Endodermal cell (in vitro differentiated cells): ENCODE results near the gene LRRIQ1. TPM values are rescaled to one million over a fixed set of nuclear protein-coding genes. Genes with fewer than 3 reads are reported as not detected.
"Not testable (repeated sequence)": the region's sequence is repeated elsewhere in the genome, so short reads cannot be mapped to it uniquely, and the experiment has no call there.

ENCODE experiments used
- DNase-seq: peaks from one replicate; pipeline ENCODE4 v3.0.0-alpha.2; 2017
- H3K27ac ChIP-seq: 2 replicates; pipeline ENCODE4 v1.5.1; 2013; ENCODE audit warnings: mild to moderate bottlenecking, low read depth, low read length, moderate library complexity
- H3K27me3 ChIP-seq: 2 replicates; pipeline ENCODE4 v1.6.1; 2013; ENCODE audit warnings: mild to moderate bottlenecking, low read length, moderate library complexity; ENCODE audit not compliant: insufficient read depth, control insufficient read depth, poor library complexity, severe bottlenecking
- H3K36me3 ChIP-seq: 2 replicates; pipeline ENCODE4 v1.7.0; 2013; ENCODE audit warnings: mild to moderate bottlenecking, low read length, moderate library complexity; ENCODE audit not compliant: control insufficient read depth, insufficient read depth
- H3K4me1 ChIP-seq: one replicate; pipeline ENCODE4 v1.7.0; 2013; ENCODE audit warnings: low read length; ENCODE audit not compliant: control insufficient read depth, insufficient read depth
- H3K4me3 ChIP-seq: 2 replicates; pipeline ENCODE4 v1.5.1; 2013; ENCODE audit warnings: mild to moderate bottlenecking, low read length, moderate library complexity
- H3K9ac ChIP-seq: 2 replicates; pipeline ENCODE4 v1.6.1; 2013; ENCODE audit warnings: mild to moderate bottlenecking, low read length, moderate library complexity; ENCODE audit not compliant: poor library complexity, severe bottlenecking; ENCODE audit errors: extremely low read depth
- H3K9me3 ChIP-seq: 2 replicates; pipeline ENCODE4 v1.6.1; 2013; ENCODE audit warnings: mild to moderate bottlenecking, low read length, moderate library complexity; ENCODE audit not compliant: control insufficient read depth
- H3K27ac Mint-ChIP-seq: 2 replicates; pipeline ENCODE4 v1.8.0; 2020; ENCODE audit warnings: mixed read lengths
- H3K27me3 Mint-ChIP-seq: 2 replicates; pipeline ENCODE4 v1.8.0; 2021; ENCODE audit warnings: mild to moderate bottlenecking, mixed read lengths; ENCODE audit not compliant: insufficient read depth
- H3K36me3 Mint-ChIP-seq: 2 replicates; pipeline ENCODE4 v1.8.0; 2020; ENCODE audit warnings: low read depth, mixed read lengths
- H3K4me1 Mint-ChIP-seq: 2 replicates; pipeline ENCODE4 v1.8.0; 2020; ENCODE audit warnings: mixed read lengths
- H3K4me3 Mint-ChIP-seq: 2 replicates; pipeline ENCODE4 v1.8.0; 2020; ENCODE audit warnings: mild to moderate bottlenecking, moderate library complexity, mixed read lengths
- H3K9me3 Mint-ChIP-seq: 2 replicates; pipeline ENCODE4 v1.8.0; 2020; ENCODE audit warnings: mild to moderate bottlenecking, mixed read lengths
- CTCF ChIP-seq: fragments of 200-600 bp; sonication (generic); conservative IDR thresholded peaks from 2 replicates; pipeline ENCODE4 v1.5.0; 2021; ENCODE audit warnings: antibody characterized with exemption, mild to moderate bottlenecking
- WGBS, 2 experiments: methylation state at CpG; one replicate each; pipeline versions ENCODE4 v1.1.5 to v1.1.7; 2013; ENCODE audit warnings: missing lambda C conversion rate in 2 of 2, mixed read lengths in 1 of 2; ENCODE audit not compliant: insufficient coverage in 1 of 2, insufficient read length in 1 of 2; 5-methylcytosine and 5-hydroxymethylcytosine counted together
- total RNA-seq, 2 donors: library from RNA; stranded (reverse); fragmentation: NEBNext Ultra II Directional in 1 of 2; extraction: Animal tissue kit (Norgen Biotek cat#: 25700) in 1 of 2; gene quantifications; 2 replicates in 1 of 2; 3 replicates in 1 of 2; pipeline ENCODE4 v1.2.1, GENCODE V29; 2021

The LRRIQ1 gene
- total RNA-seq, 2 donors from 2014 or later, result 2.9 to 6.2 TPM

GRCh38 chr12:85190728-85191127 is 154.6 kb downstream of the LRRIQ1 start:
- WGBS, 2 experiments, result 92% methylated on average over 2 of the region's 2 CpGs; no CpG with 5 or more reads in 1 of the 2 experiments
- no peaks in the 10 kb centered on the region for H3K36me3 Mint-ChIP-seq
- no peak for TF ChIP-seq CTCF

GRCh38 chr12:85203809-85204208 is 167.7 kb downstream of the LRRIQ1 start:
- not testable (repeated sequence) for DNase-seq, H3K36me3 Mint-ChIP-seq, H3K27me3 ChIP-seq, H3K4me3 Mint-ChIP-seq, H3K9ac ChIP-seq, H3K27ac Mint-ChIP-seq, H3K4me1 ChIP-seq, H3K36me3 ChIP-seq, H3K27me3 Mint-ChIP-seq, H3K4me3 ChIP-seq, H3K27ac ChIP-seq, H3K4me1 Mint-ChIP-seq
- 83 to 84% methylated on average over 1 to 3 of the region's 3 CpGs for WGBS, 2 experiments
- H3K9me3 Mint-ChIP-seq, result peaks cover 29% of the 10 kb centered on the region
- H3K9me3 ChIP-seq, result peaks cover 11% of the 10 kb centered on the region

More at GRCh38 chr12:85190728-85191127, 154.6 kb downstream of the LRRIQ1 start:
- Mint-ChIP-seq H3K9me3 (no peaks in the 10 kb centered on the region), H3K4me3 (no peak overlapping the region), H3K27me3 (no peaks in the 10 kb centered on the region), H3K27ac (no peak overlapping the region), H3K4me1 (no peaks in the 10 kb centered on the region)
- Histone ChIP-seq H3K4me1 (no peaks in the 10 kb centered on the region), H3K27me3 (no peaks in the 10 kb centered on the region), H3K9ac (no peak overlapping the region), H3K9me3 (no peaks in the 10 kb centered on the region), H3K27ac (no peak overlapping the region), H3K36me3 (no peaks in the 10 kb centered on the region), H3K4me3 (no peak overlapping the region)
- no peak for DNase-seq

GRCh38 chr12:85206543-85206942 is 170.4 kb downstream of the LRRIQ1 start:
- Mint-ChIP-seq H3K9me3 (peaks cover 29% of the 10 kb centered on the region), H3K4me1 (no peaks in the 10 kb centered on the region)
- no peak for TF ChIP-seq CTCF

GRCh38 chr12:85224339-85224738 is 188.2 kb downstream of the LRRIQ1 start:
- WGBS, 2 experiments, result 92% methylated on average over 1 of the region's 1 CpG; no CpG with 5 or more reads in 1 of the 2 experiments
- DNase-seq, H3K4me3 Mint-ChIP-seq, H3K27me3 Mint-ChIP-seq, H3K27ac Mint-ChIP-seq, H3K9me3 Mint-ChIP-seq, H3K9ac ChIP-seq, H3K36me3 ChIP-seq, H3K27ac ChIP-seq, H3K9me3 ChIP-seq, H3K27me3 ChIP-seq, H3K4me3 ChIP-seq, H3K4me1 ChIP-seq, H3K36me3 Mint-ChIP-seq, H3K4me1 Mint-ChIP-seq: not testable (repeated sequence)

More at GRCh38 chr12:85206543-85206942, 170.4 kb downstream of the LRRIQ1 start:
- H3K36me3 Mint-ChIP-seq, result peaks cover 4% of the 10 kb centered on the region
- no peak overlapping the region for H3K9ac ChIP-seq
- 81 to 88% methylated on average over 2 to 4 of the region's 4 CpGs for WGBS, 2 experiments
- no peaks in the 10 kb centered on the region for H3K4me1 ChIP-seq
- DNase-seq, result no peak
- H3K27ac ChIP-seq, result no peak overlapping the region
- no peaks in the 10 kb centered on the region for H3K36me3 ChIP-seq
- H3K9me3 ChIP-seq, result peaks cover 11% of the 10 kb centered on the region
- H3K27me3 Mint-ChIP-seq, result no peaks in the 10 kb centered on the region
- no peak overlapping the region for H3K27ac Mint-ChIP-seq
- H3K27me3 ChIP-seq, result no peaks in the 10 kb centered on the region
- H3K4me3 ChIP-seq, result no peak overlapping the region
- H3K4me3 Mint-ChIP-seq, result no peak overlapping the region
